GM18909 (cell line): ENCODE results near the gene CYP3A4.
"Not testable (repeated sequence)": the region's sequence is repeated elsewhere in the genome, so short reads cannot be mapped to it uniquely, and the experiment has no call there.

Experiments
- ATAC-seq: cut with Tn5 transposase; IDR thresholded peaks from one replicate; pipeline ENCODE4 v1.9.1; 2021; ENCODE audit warnings: mild to moderate bottlenecking; ENCODE audit not compliant: unreplicated experiment, poor library complexity

Gene CYP3A4

GRCh38 chr7:99730238-99730810, 53.7 kb downstream of the CYP3A4 start:
- ATAC-seq = no peak

GRCh38 chr7:99729486-99730237, 54.3 kb downstream of the CYP3A4 start:
- ATAC-seq = no peak

- ATAC-seq = no peak
Measured at GRCh38 chr7:99728615-99729014, 55.4 kb downstream of the CYP3A4 start.

GRCh38 chr7:99723201-99723600, 60.8 kb downstream of the CYP3A4 start:
- not testable (repeated sequence) for ATAC-seq

GRCh38 chr7:99720800-99721595, 63.0 kb downstream of the CYP3A4 start:
- ATAC-seq = no peak

GRCh38 chr7:99719996-99720769, 63.8 kb downstream of the CYP3A4 start:
- no peak for ATAC-seq

- no peak for ATAC-seq
Measured at GRCh38 chr7:99713995-99714570, 69.9 kb downstream of the CYP3A4 start.

GRCh38 chr7:99709838-99710578, 74.0 kb downstream of the CYP3A4 start:
- ATAC-seq = no peak

- no peak for ATAC-seq
Measured at GRCh38 chr7:99709260-99709659, 74.7 kb downstream of the CYP3A4 start.

GRCh38 chr7:99707096-99707495, 76.9 kb downstream of the CYP3A4 start:
- ATAC-seq = no peak
